ENCODE results near the gene GRIK2. TPM values are rescaled to one million over a fixed set of nuclear protein-coding genes. Genes with fewer than 3 reads are reported as not detected.
"Not testable (repeated sequence)": the region's sequence is repeated elsewhere in the genome, so short reads cannot be mapped to it uniquely, and the experiment has no call there.

GRIK2 gene
- total RNA-seq, 2 experiments from 2014 or later, result not detected

DNA sequence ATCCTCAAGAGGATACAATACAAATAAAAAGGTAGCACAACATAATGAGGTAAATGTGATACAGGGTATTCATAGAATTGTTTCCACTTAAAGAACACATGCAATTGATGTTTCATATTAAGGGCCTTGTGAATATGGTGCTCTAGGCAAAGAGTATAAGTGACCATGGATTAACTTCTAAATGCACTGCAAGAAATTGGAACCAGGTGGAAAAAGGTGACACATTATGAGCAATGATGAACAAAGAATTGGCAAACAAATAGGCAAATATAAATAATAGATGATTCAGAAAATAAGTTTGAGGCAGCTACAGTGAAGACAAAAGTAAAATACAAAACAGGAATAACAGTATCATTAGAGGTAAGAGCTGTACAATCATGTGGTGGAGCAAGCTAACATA, 192.0 kb downstream of the GRIK2 start:
- no peak overlapping the region for H3K27ac Mint-ChIP-seq
- DNase-seq, result no peak
- no peaks in the 10 kb centered on the region for H3K36me3 Mint-ChIP-seq
- H3K4me3 Mint-ChIP-seq, result no peak overlapping the region
- no peaks in the 10 kb centered on the region for H3K27me3 Mint-ChIP-seq
- peaks cover 2% of the 10 kb centered on the region for H3K9me3 Mint-ChIP-seq
- H3K4me1 Mint-ChIP-seq, result no peaks in the 10 kb centered on the region

DNA sequence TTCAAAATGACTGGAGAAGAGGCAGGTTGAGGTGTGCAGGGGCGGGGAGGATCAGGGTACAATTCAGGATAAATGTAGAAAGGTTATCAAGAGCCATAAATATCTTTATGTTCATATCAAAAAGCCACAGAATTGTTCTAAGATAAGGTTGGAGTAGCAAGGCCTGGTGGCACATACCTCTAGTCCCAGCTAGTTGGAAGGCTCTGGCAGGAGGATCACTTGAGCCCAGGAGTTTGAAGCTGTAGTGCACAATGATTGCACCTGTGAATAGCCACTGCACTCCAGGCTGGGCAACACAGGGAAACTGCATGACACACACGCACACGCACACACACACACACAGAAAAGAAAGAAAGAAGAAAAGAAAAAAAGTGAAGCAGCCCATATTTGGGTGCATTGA, 194.8 kb downstream of the GRIK2 start:
- H3K27ac Mint-ChIP-seq, result no peak overlapping the region
- H3K4me3 Mint-ChIP-seq, result no peak overlapping the region
- DNase-seq, result no peak
- no peaks in the 10 kb centered on the region for H3K4me1 Mint-ChIP-seq
- no peaks in the 10 kb centered on the region for H3K36me3 Mint-ChIP-seq
- H3K27me3 Mint-ChIP-seq, result no peaks in the 10 kb centered on the region
- H3K9me3 Mint-ChIP-seq, result peaks cover 5% of the 10 kb centered on the region

DNA sequence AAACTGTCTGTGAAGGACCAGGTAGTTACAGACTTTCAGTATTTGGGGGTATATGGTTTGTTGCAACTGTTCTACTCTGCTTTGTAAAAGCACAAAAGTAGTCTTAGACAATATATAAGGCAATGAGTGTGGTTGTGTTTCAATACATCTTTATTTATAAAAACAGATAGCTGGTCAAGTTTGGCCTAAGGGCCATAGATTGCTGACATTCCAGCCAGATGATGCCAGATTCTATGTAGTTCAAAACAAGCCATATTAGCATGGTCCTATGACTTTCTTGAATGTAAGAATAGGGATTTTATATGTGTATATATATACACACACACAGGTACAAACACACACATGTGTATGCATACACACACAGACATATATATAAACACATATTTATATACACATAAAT, 201.8 kb downstream of the GRIK2 start:
- Mint-ChIP-seq H3K4me1 (no peaks in the 10 kb centered on the region), H3K27ac (no peak overlapping the region), H3K4me3 (no peak overlapping the region), H3K27me3 (no peaks in the 10 kb centered on the region), H3K9me3 (peaks cover 3% of the 10 kb centered on the region), H3K36me3 (no peaks in the 10 kb centered on the region)
- DNase-seq, result no peak

DNA sequence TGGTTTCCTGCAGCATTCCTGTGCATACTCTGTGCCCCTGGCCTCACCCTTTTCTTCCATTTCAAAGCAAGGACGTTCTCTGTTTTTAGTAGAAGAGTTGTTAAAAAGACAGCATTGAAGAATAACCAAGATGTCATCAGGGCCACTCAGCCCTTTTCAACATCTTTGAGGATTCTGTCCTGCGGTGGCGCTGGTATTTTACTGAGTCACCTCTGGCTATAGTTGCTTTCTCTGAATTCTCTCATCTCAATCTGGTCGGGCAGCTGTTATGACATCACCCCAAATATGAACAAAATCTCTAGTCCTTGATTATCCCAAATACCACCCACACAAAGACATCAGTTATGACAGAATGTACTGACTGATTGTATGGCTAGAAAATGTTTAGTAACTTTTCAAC, 204.2 kb downstream of the GRIK2 start:
- Mint-ChIP-seq H3K36me3 (no peaks in the 10 kb centered on the region), H3K4me1 (no peaks in the 10 kb centered on the region), H3K4me3 (no peak overlapping the region), H3K9me3 (no peaks in the 10 kb centered on the region), H3K27ac (no peak overlapping the region), H3K27me3 (no peaks in the 10 kb centered on the region)
- no peak for DNase-seq

DNA sequence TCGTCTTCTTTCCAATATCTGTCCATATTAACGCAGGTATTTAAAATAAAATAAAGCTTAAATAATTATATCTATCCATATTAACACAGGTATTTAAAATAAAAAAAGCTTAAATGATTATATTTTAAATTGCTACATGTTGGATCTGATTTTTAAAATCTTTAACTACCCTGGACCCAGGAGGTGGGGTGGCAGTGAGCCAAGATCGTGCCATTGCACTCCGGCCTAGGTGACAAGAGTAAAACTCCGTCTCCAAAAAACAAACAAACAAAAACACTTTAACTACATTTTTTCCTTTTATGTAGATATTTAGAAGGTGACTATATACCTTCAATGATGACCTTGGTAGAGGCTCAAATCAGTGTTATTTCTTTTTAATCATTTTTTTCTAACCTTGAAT, 211.9 kb downstream of the GRIK2 start:
- Mint-ChIP-seq H3K36me3 (no peaks in the 10 kb centered on the region), H3K27ac (no peak overlapping the region), H3K9me3 (no peaks in the 10 kb centered on the region)

DNA sequence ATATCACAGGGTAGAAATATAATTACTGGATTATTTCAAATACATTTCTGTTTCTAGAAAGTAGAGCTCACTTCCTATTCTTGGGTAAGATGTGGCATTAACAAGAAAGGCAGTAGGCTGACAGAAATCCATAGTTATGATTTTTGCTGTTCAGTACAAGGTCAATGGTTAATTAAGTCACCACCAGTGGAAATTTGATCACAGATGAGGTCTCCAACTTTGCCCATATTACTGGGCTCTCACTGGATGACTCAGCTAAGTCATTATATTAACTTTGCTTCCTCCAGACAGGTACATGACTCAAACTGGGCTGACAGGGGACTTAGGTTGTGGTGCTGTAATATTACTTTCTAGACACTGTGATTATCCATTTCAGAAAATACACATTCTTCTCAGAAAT, 212.4 kb downstream of the GRIK2 start:
- H3K27ac Mint-ChIP-seq, result no peak overlapping the region
- H3K4me1 Mint-ChIP-seq, result no peaks in the 10 kb centered on the region
- H3K27me3 Mint-ChIP-seq, result no peaks in the 10 kb centered on the region
- no peaks in the 10 kb centered on the region for H3K36me3 Mint-ChIP-seq
- H3K4me3 Mint-ChIP-seq, result no peak overlapping the region
- DNase-seq, result no peak
- H3K9me3 Mint-ChIP-seq, result no peaks in the 10 kb centered on the region

More for the DNA sequence above, 211.9 kb downstream of the GRIK2 start:
- no peaks in the 10 kb centered on the region for H3K27me3 Mint-ChIP-seq
- DNase-seq, result no peak
- H3K4me3 Mint-ChIP-seq, result no peak overlapping the region
- H3K4me1 Mint-ChIP-seq, result no peaks in the 10 kb centered on the region

DNA sequence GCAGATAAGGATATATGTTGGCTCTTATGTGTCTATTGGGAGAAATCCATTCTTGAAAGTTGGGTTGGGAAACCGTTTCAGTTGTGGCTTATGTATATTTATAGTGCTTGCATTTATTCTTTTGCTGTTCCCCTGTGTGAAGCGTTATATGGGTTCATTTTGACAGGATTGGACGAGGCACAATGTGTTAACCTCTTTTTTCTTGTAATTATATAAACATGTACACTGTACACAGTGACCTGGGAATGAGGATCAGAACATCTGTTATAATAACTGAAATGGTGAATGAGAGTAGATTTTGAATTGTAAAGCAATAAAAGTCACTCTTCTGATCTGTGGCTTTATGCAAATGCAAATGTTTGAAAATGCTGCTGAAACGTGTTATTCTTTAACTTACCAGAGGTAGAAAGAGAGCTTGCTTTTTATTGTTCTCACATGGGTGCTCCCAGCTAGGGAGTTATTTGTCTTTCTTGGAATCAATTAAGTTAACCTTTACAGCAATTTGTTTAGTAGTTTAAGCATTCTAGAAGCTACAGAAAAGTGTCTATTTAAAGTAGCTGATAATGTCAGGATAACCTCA, 213.7 kb downstream of the GRIK2 start:
- Mint-ChIP-seq H3K27ac (no peak overlapping the region), H3K4me3 (no peak overlapping the region), H3K9me3 (no peaks in the 10 kb centered on the region), H3K36me3 (no peaks in the 10 kb centered on the region), H3K27me3 (no peaks in the 10 kb centered on the region), H3K4me1 (no peaks in the 10 kb centered on the region)
- no peak for DNase-seq

DNA sequence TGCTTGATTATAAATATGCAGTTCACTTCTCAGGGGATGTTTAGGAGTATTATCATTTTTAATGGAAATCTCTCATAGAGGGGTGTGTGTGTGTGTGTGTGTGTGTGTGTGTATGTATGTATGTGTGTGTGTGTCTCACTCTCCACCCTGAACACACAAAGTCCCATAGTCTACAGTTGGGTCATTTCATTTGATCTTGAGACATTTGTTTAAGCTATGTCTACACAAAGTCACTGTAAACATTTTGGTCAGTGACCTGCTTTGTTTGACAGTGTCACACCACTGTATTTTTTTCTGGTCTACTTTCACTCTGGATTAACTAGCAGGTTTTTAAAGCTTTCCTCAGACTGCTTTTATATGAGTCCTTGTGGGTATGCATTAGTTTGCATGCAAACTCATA, 215.2 kb downstream of the GRIK2 start:
- Mint-ChIP-seq H3K4me1 (no peaks in the 10 kb centered on the region), H3K9me3 (no peaks in the 10 kb centered on the region), H3K36me3 (no peaks in the 10 kb centered on the region), H3K4me3 (no peak overlapping the region), H3K27me3 (no peaks in the 10 kb centered on the region), H3K27ac (no peak overlapping the region)
- no peak for DNase-seq

DNA sequence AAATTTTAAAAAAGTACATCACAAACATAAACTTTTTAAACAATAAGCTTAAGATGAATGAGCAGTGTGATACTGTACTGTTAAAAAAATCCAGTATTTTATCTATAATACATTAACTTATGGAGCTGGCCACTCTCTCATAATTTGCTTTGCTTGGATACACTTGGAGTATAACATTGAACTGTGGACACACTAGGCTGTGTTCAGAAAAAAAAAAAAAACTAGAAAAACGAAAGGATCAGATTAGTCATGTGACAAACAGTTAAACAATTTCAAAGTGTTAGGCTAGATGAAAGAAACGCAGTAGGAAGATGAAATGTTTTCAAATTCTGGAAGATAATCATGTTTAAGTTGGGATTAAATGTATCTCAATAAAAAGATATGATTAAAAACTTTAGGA, 220.0 kb downstream of the GRIK2 start:
- Mint-ChIP-seq H3K36me3 (no peaks in the 10 kb centered on the region), H3K4me1 (no peaks in the 10 kb centered on the region), H3K27me3 (no peaks in the 10 kb centered on the region), H3K9me3 (no peaks in the 10 kb centered on the region), H3K27ac (no peak overlapping the region), H3K4me3 (no peak overlapping the region)
- DNase-seq, result no peak

DNA sequence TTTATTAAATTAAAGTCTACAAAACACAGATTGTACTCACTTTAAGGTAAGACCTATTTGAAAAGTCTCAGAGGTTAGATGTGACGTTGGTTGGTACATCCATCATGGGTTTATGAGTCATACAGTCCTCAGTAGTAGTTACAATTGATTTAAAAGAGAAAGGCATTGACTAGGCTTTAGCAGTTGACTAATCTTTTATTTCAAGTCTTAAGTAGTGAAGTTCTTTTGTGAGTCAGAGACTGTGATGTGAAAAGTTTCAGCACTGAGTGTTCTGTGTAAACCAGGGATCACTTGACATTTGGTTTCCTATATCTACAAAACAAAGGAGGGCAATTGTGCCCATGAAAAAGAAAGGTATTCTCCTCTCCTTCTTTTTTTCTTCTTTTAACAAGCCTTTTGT, 221.3 kb downstream of the GRIK2 start:
- no peak for DNase-seq
- H3K27ac Mint-ChIP-seq, result no peak overlapping the region
- no peak overlapping the region for H3K4me3 Mint-ChIP-seq
- no peaks in the 10 kb centered on the region for H3K9me3 Mint-ChIP-seq
- H3K36me3 Mint-ChIP-seq, result no peaks in the 10 kb centered on the region
- H3K27me3 Mint-ChIP-seq, result no peaks in the 10 kb centered on the region
- no peaks in the 10 kb centered on the region for H3K4me1 Mint-ChIP-seq

DNA sequence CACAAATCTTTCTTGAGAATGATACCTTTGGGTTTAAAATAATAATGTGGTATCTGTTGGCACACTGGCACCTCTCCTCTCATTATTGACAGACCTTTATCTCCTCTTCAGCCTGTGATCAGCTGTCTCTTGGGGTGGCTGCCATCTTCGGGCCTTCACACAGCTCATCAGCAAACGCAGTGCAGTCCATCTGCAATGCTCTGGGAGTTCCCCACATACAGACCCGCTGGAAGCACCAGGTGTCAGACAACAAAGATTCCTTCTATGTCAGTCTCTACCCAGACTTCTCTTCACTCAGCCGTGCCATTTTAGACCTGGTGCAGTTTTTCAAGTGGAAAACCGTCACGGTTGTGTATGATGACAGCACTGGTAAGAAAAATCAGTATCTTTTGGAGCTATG, 232.8 kb downstream of the GRIK2 start:
- Mint-ChIP-seq H3K27ac (no peak overlapping the region), H3K36me3 (no peaks in the 10 kb centered on the region), H3K4me1 (no peaks in the 10 kb centered on the region), H3K27me3 (no peaks in the 10 kb centered on the region), H3K4me3 (no peak overlapping the region), H3K9me3 (peaks cover 2% of the 10 kb centered on the region)
- no peak for DNase-seq

DNA sequence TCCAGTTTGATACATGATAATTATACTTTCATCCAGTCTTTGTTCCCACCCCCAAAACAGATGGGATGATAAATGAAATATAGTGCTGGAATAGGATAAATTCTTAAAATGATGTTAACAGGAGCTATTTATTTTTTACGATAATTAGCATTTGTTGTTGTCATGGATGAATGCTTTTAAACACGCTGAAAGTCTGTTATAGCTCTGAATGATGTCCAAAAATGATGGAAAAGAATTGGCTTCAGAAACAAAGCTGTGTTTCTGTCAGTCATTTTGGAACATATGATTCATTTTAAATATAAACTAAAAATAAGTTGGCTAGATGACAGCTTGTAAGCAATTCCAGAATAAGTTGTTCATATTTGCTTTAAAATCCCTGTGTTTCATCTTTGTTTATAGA, 237.4 kb downstream of the GRIK2 start:
- Mint-ChIP-seq H3K4me1 (no peaks in the 10 kb centered on the region), H3K27ac (no peak overlapping the region)
- DNase-seq, result no peak

DNA sequence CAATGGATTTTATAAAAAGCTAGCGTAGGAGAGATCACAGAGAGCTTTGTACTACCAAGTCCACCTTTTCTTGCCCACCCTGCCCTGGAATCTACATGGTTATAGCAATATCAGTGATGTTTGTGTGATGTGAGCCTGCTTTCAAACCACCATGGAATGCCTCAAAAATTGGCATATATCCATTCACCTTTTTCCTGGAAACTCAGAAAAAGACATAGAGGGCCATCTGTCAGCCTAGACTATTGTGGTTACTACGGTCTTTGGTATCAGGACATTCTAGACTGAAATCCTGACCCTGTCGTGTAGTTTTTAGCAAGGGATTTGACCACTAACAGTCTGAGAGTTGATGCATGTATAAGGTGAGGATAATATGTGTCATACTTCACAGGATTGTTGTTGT, 239.6 kb downstream of the GRIK2 start:
- H3K36me3 Mint-ChIP-seq, result no peaks in the 10 kb centered on the region
- no peaks in the 10 kb centered on the region for H3K27me3 Mint-ChIP-seq
- no peak overlapping the region for H3K27ac Mint-ChIP-seq

More for the DNA sequence above, 237.4 kb downstream of the GRIK2 start:
- H3K4me3 Mint-ChIP-seq, result no peak overlapping the region
- peaks cover 9% of the 10 kb centered on the region for H3K9me3 Mint-ChIP-seq
- H3K36me3 Mint-ChIP-seq, result no peaks in the 10 kb centered on the region
- H3K27me3 Mint-ChIP-seq, result no peaks in the 10 kb centered on the region

DNA sequence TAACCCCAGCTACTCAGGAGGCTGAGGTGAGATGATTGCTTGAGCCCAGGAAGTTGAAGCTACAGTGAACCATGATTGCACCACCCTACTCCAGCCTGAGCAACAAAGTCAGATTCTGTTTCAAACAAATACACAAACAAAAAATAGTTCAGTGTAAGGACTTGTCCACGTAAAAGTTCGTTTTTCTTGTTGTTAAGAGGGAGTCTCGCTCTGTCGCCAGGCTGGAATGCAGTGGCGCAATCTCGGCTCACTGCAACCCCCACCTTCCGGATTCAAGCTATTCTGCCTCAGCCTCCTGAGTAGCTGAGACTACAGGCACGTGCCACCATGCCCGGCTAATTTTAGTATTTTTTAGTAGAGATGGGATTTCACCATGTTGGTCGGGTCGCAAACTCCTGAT, 245.4 kb downstream of the GRIK2 start:
- not testable (repeated sequence) for H3K4me3 Mint-ChIP-seq, H3K4me1 Mint-ChIP-seq, DNase-seq, H3K36me3 Mint-ChIP-seq, H3K9me3 Mint-ChIP-seq, H3K27ac Mint-ChIP-seq, H3K27me3 Mint-ChIP-seq

More for the DNA sequence above, 239.6 kb downstream of the GRIK2 start:
- H3K4me1 Mint-ChIP-seq, result no peaks in the 10 kb centered on the region
- DNase-seq, result no peak
- H3K4me3 Mint-ChIP-seq, result no peak overlapping the region
- H3K9me3 Mint-ChIP-seq, result peaks cover 7% of the 10 kb centered on the region

DNA sequence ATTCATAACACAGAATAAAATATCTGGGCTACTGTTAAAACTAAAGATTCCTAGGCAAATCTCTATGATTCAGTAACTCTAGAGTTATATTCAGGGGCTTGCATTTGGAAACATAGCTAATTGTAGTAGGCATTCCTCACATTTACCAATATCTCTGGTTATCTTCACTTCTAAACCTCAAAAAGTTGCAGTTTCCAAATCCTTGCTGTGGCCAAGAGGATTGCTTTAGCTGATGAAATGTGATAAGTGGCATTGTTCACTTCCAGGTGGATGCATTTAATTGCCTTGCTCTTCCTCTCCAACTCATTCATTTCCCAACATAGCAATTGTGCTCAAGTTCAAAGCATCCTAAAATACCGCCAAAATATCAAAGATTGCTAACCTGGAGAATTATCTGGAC, 246.6 kb downstream of the GRIK2 start:
- H3K27ac Mint-ChIP-seq, result no peak overlapping the region
- no peak overlapping the region for H3K4me3 Mint-ChIP-seq
- no peaks in the 10 kb centered on the region for H3K36me3 Mint-ChIP-seq
- no peaks in the 10 kb centered on the region for H3K4me1 Mint-ChIP-seq
- H3K9me3 Mint-ChIP-seq, result peaks cover 2% of the 10 kb centered on the region
- DNase-seq, result no peak
- H3K27me3 Mint-ChIP-seq, result no peaks in the 10 kb centered on the region

DNA sequence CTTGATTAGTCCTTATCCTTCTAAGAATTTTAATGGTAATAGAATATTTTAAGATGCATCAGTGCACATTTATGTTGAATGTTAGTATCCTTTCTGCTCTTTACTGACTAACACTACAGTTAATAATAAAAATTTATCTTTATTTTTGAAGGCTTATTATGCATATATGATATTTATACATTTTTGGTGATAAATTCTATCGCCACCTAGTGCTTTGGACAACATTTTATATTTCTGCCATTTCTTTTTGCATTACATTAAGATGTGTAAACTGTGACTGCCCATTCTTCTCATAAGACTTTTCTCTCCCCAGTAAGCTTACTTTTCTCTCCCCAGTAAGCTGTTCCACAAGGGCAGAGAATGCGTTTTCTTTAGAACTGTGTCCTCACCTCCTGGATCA, 252.3 kb downstream of the GRIK2 start:
- Mint-ChIP-seq H3K27me3 (no peaks in the 10 kb centered on the region), H3K9me3 (no peaks in the 10 kb centered on the region), H3K4me3 (no peak overlapping the region), H3K27ac (no peak overlapping the region), H3K36me3 (no peaks in the 10 kb centered on the region), H3K4me1 (no peaks in the 10 kb centered on the region)
- DNase-seq, result no peak

All from activated naive CD8-positive, alpha-beta T cell treated with anti-CD3 and anti-CD28 coated beads for 36 hours (primary cell).